Measurements from ENCODE around the gene PARD6B. TPM values are rescaled to one million over a fixed set of nuclear protein-coding genes. Genes with fewer than 3 reads are reported as not detected.

PARD6B gene
- polyA plus RNA-seq, 1 donor from 2014 or later = 5.9 TPM

- no peaks in the 10 kb centered on the region for H4K20me1 ChIP-seq (ENCODE audit: insufficient read depth)
- H2AFZ ChIP-seq (ENCODE audit: low read depth, low read length) = no peak overlapping the region
- H3F3A ChIP-seq (ENCODE audit: insufficient read depth, low read length, poor library complexity, severe bottlenecking) = no peaks in the 10 kb centered on the region
- no peak overlapping the region for H3K27ac ChIP-seq (ENCODE audit: low read length)
- no peaks in the 10 kb centered on the region for H3K9me3 ChIP-seq (ENCODE audit: low read length)
- no peak overlapping the region for H3K9ac ChIP-seq (ENCODE audit: low read length)
- no peak overlapping the region for H3K4me2 ChIP-seq (ENCODE audit: low read length)
- no peaks in the 10 kb centered on the region for H3K79me2 ChIP-seq (replicated peaks; ENCODE audit: insufficient read depth, low read length)
- no peaks in the 10 kb centered on the region for H3K9me2 ChIP-seq (ENCODE audit: insufficient read depth, low read length)
- H3K36me3 ChIP-seq (ENCODE audit: insufficient read depth, low read length) = no peaks in the 10 kb centered on the region
- H3K27me3 ChIP-seq (ENCODE audit: insufficient read depth, low read depth, low read length) = no peaks in the 10 kb centered on the region
- TF ChIP-seq EZH2 (IDR thresholded peaks at IDR 0.05; ENCODE audit: borderline replicate concordance, insufficient read depth, low read length, poor library complexity, severe bottlenecking) (no peak), RAD21 (conservative IDR thresholded peaks at IDR 0.05) (peak; percentile 41), MXI1 (conservative IDR thresholded peaks at IDR 0.05; ENCODE audit: poor library complexity, severe bottlenecking) (no peak), REST (IDR thresholded peaks at IDR 0.05; ENCODE audit: borderline replicate concordance) (no peak), CTCF (IDR thresholded peaks at IDR 0.05; ENCODE audit: poor library complexity, severe bottlenecking) (peak; percentile 49), SMC3 (conservative IDR thresholded peaks at IDR 0.05; ENCODE audit: poor library complexity) (peak; percentile 42)
- no peak overlapping the region for H3K4me3 ChIP-seq (ENCODE audit: low read length)
Observed at GRCh38 chr20:50788045-50788991, 56.9 kb downstream of the PARD6B start.

GRCh38 chr20:50789968-50790650 is 58.7 kb downstream of the PARD6B start:
- no peaks in the 10 kb centered on the region for H3K27me3 ChIP-seq (ENCODE audit: insufficient read depth, low read depth, low read length)
- TF ChIP-seq TAF1 (IDR thresholded peaks at IDR 0.05; ENCODE audit: low read depth) (no peak), MXI1 (conservative IDR thresholded peaks at IDR 0.05; ENCODE audit: poor library complexity, severe bottlenecking) (no peak), EZH2 (IDR thresholded peaks at IDR 0.05; ENCODE audit: borderline replicate concordance, insufficient read depth, low read length, poor library complexity, severe bottlenecking) (no peak), RAD21 (conservative IDR thresholded peaks at IDR 0.05) (no peak), POLR2AphosphoS5 (IDR thresholded peaks at IDR 0.05) (no peak), EP300 (conservative IDR thresholded peaks at IDR 0.05; ENCODE audit: poor library complexity, severe bottlenecking) (no peak), SMC3 (conservative IDR thresholded peaks at IDR 0.05; ENCODE audit: poor library complexity) (no peak), REST (IDR thresholded peaks at IDR 0.05; ENCODE audit: borderline replicate concordance) (no peak)
- H3K9me2 ChIP-seq (ENCODE audit: insufficient read depth, low read length) = no peaks in the 10 kb centered on the region
- no peaks in the 10 kb centered on the region for H3K36me3 ChIP-seq (ENCODE audit: insufficient read depth, low read length)
- no peaks in the 10 kb centered on the region for H3F3A ChIP-seq (ENCODE audit: insufficient read depth, low read length, poor library complexity, severe bottlenecking)
- peak overlapping the region; percentile 66 for H3K27ac ChIP-seq (ENCODE audit: low read length)
- no peaks in the 10 kb centered on the region for H4K20me1 ChIP-seq (ENCODE audit: insufficient read depth)
- no peaks in the 10 kb centered on the region for H3K79me2 ChIP-seq (replicated peaks; ENCODE audit: insufficient read depth, low read length)
- H3K9me3 ChIP-seq (ENCODE audit: low read length) = no peaks in the 10 kb centered on the region
- H2AFZ ChIP-seq (ENCODE audit: low read depth, low read length) = no peak overlapping the region
- H3K9ac ChIP-seq (ENCODE audit: low read length) = no peak overlapping the region
- no peak overlapping the region for H3K4me2 ChIP-seq (ENCODE audit: low read length)
- no peak overlapping the region for H3K4me3 ChIP-seq (ENCODE audit: low read length)

All from neural cell (in vitro differentiated cells).